ENCODE data around the gene EMILIN1. TPM values are rescaled to one million over a fixed set of nuclear protein-coding genes. Genes with fewer than 3 reads are reported as not detected.

Gene EMILIN1
- total and polyA plus RNA-seq, 2 donors (not counting 3 experiments of a cell fraction or from before 2014, with no cell fraction given), result 11.7 to 16.6 TPM

- H3K27ac ChIP-seq (ENCODE audit: insufficient read depth, low read depth, low read length), result no peak overlapping the region
- no peaks in the 10 kb centered on the region for H3K4me1 ChIP-seq (ENCODE audit: control insufficient read depth, extremely low read depth, insufficient read depth, low read length)
- FAIRE-seq, result no peak
- POLR2A ChIA-PET, result no interaction called here
- intact Hi-C loops (cut with micrococcal nuclease), result no loop called here
- BruUV-seq (replicated peaks), result no TSS peak
- H3K4me3 ChIP-seq (replicated peaks in 1 of 3; ENCODE audit: insufficient read depth in 1 of 3, low read depth in 1 of 3, low read length in 3 of 3), result no peak overlapping the region
- no peaks in the 10 kb centered on the region for H3K27me3 ChIP-seq (ENCODE audit: control insufficient read depth in 2 of 2, insufficient read depth in 2 of 2, low read length in 2 of 2)
- TF ChIP-seq MAX (IDR thresholded peaks at IDR 0.05; ENCODE audit: insufficient read depth, insufficient read length) (no peak), EZH2 (IDR thresholded peaks at IDR 0.05; ENCODE audit: borderline replicate concordance, low read depth, low read length, severe bottlenecking) (no peak), GATA2 (IDR thresholded peaks at IDR 0.05; ENCODE audit: insufficient read depth, insufficient read length, low read depth, low read length) (no peak)
- no peak for DNase-seq (ENCODE audit: low read depth, low spot score)
- no peaks in the 10 kb centered on the region for H3K36me3 ChIP-seq (ENCODE audit: control insufficient read depth in 2 of 2, extremely low read depth in 1 of 2, insufficient read depth in 2 of 2, low read length in 2 of 2)
- no peaks in the 10 kb centered on the region for H3K9me1 ChIP-seq (replicated peaks; ENCODE audit: control insufficient read depth, extremely low read depth, insufficient read depth, low read length)
- no peaks in the 10 kb centered on the region for H4K20me1 ChIP-seq (replicated peaks; ENCODE audit: control insufficient read depth, extremely low read depth, insufficient read depth, low read length)
- H3K9ac ChIP-seq (replicated peaks; ENCODE audit: extremely low read depth, insufficient read depth, low read length), result no peak overlapping the region
- dilution Hi-C loops (cut with MboI; ENCODE audit: extremely low pct_ligation_motif_present, low sequenced_read_pairs), result no loop called here
- H3K9me3 ChIP-seq (replicated peaks; ENCODE audit: control insufficient read depth, insufficient read depth, low read length), result no peaks in the 10 kb centered on the region
- H3K4me2 ChIP-seq (ENCODE audit: insufficient read depth, low read length), result no peak overlapping the region
- CTCF ChIA-PET, result interaction anchor here (1.2 to 1.7 kb wide), 4 partner anchors 10 to 174 kb away, joined by 3 to 6 read pairs (median 4); no protein-coding TSS in a partner anchor
- no peaks in the 10 kb centered on the region for H3K79me2 ChIP-seq (ENCODE audit: control insufficient read depth, insufficient read depth, low read length)
- H2AFZ ChIP-seq (ENCODE audit: low read depth, low read length), result no peak overlapping the region
Measured at GRCh38 chr2:27105981-27106380, 27.6 kb downstream of the EMILIN1 start.

DNA sequence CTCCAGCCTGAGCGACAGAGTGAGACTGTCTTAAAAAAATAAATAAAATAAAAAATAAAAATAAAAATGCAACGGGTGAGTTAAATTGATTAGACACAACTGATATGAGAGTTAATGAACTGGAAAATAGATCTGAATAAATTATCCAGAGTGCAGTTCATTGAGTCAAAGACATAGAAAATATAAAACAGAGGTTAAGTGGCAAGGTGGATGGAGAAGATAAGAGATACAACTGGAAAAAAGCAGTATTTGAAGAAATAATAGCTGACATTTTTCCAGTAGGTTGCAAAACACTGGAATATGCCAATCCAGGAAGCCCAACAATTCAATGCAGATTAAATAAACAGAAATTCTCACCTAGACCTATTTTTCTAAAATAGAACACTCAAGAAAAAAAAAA is 29.8 kb downstream of the EMILIN1 start:
- Histone ChIP-seq H3K27me3 (ENCODE audit: control insufficient read depth in 2 of 2, insufficient read depth in 2 of 2, low read length in 2 of 2) (no peaks in the 10 kb centered on the region), H3K4me1 (ENCODE audit: control insufficient read depth, extremely low read depth, insufficient read depth, low read length) (no peaks in the 10 kb centered on the region), H2AFZ (ENCODE audit: low read depth, low read length) (no peak overlapping the region), H3K79me2 (ENCODE audit: control insufficient read depth, insufficient read depth, low read length) (no peaks in the 10 kb centered on the region), H3K36me3 (ENCODE audit: control insufficient read depth in 2 of 2, extremely low read depth in 1 of 2, insufficient read depth in 2 of 2, low read length in 2 of 2) (no peaks in the 10 kb centered on the region), H3K9me1 (replicated peaks; ENCODE audit: control insufficient read depth, extremely low read depth, insufficient read depth, low read length) (no peaks in the 10 kb centered on the region), H3K4me2 (ENCODE audit: insufficient read depth, low read length) (no peak overlapping the region), H3K4me3 (replicated peaks in 1 of 3; ENCODE audit: insufficient read depth in 1 of 3, low read depth in 1 of 3, low read length in 3 of 3) (no peak overlapping the region), H3K27ac (ENCODE audit: insufficient read depth, low read depth, low read length) (no peak overlapping the region), H3K9ac (replicated peaks; ENCODE audit: extremely low read depth, insufficient read depth, low read length) (no peak overlapping the region), H4K20me1 (replicated peaks; ENCODE audit: control insufficient read depth, extremely low read depth, insufficient read depth, low read length) (no peaks in the 10 kb centered on the region), H3K9me3 (replicated peaks; ENCODE audit: control insufficient read depth, insufficient read depth, low read length) (no peaks in the 10 kb centered on the region)
- TF ChIP-seq GATA2 (IDR thresholded peaks at IDR 0.05; ENCODE audit: insufficient read depth, insufficient read length, low read depth, low read length) (no peak), CTCF (IDR thresholded peaks at IDR 0.05; ENCODE audit: extremely low read depth in 1 of 2, insufficient read depth in 1 of 2, low read depth in 1 of 2, low read length in 2 of 2) (no peak), MAX (IDR thresholded peaks at IDR 0.05; ENCODE audit: insufficient read depth, insufficient read length) (no peak), EZH2 (IDR thresholded peaks at IDR 0.05; ENCODE audit: borderline replicate concordance, low read depth, low read length, severe bottlenecking) (no peak), POLR2A (IDR thresholded peaks at IDR 0.05; ENCODE audit: low read depth, low read length) (no peak), MYC (IDR thresholded peaks at IDR 0.05; ENCODE audit: low read depth, low read length) (no peak), FOS (IDR thresholded peaks at IDR 0.05; ENCODE audit: borderline replicate concordance, insufficient read depth, low read length) (no peak), JUN (IDR thresholded peaks at IDR 0.05; ENCODE audit: borderline replicate concordance, insufficient read depth, insufficient read length, low read depth) (no peak), POLR2AphosphoS5 (IDR thresholded peaks at IDR 0.05; ENCODE audit: insufficient read depth, low read depth, low read length) (no peak)
- BruUV-seq (replicated peaks), result no TSS peak
- no peak for DNase-seq (ENCODE audit: low read depth, low spot score)
- intact Hi-C loops (cut with micrococcal nuclease), result no loop called here
- dilution Hi-C loops (cut with MboI; ENCODE audit: extremely low pct_ligation_motif_present, low sequenced_read_pairs), result no loop called here
- POLR2A ChIA-PET, result no interaction called here
- CTCF ChIA-PET, result interaction anchor here (0.7 to 2.0 kb wide), 9 partner anchors 8 to 195 kb away, joined by 3 to 10 read pairs (median 4); no protein-coding TSS in a partner anchor
- no peak for FAIRE-seq

Data from endothelial cell of umbilical vein (primary cell).